ENCODE measurements around the gene LBX1.

The LBX1 gene

GRCh38 chr10:101189461-101190401, 39.5 kb downstream of the LBX1 start:
- no peak for TF ChIP-seq CTCF (IDR thresholded peaks at IDR 0.05)
- H3K27ac ChIP-seq: no peak overlapping the region
- H3K4me3 ChIP-seq: no peak overlapping the region
- no peak for DNase-seq (ENCODE audit: low spot score)

- no peak for DNase-seq (ENCODE audit: low spot score)
- no peak for TF ChIP-seq CTCF (IDR thresholded peaks at IDR 0.05)
Observed at GRCh38 chr10:101188942-101189341, 40.3 kb downstream of the LBX1 start.

DNA sequence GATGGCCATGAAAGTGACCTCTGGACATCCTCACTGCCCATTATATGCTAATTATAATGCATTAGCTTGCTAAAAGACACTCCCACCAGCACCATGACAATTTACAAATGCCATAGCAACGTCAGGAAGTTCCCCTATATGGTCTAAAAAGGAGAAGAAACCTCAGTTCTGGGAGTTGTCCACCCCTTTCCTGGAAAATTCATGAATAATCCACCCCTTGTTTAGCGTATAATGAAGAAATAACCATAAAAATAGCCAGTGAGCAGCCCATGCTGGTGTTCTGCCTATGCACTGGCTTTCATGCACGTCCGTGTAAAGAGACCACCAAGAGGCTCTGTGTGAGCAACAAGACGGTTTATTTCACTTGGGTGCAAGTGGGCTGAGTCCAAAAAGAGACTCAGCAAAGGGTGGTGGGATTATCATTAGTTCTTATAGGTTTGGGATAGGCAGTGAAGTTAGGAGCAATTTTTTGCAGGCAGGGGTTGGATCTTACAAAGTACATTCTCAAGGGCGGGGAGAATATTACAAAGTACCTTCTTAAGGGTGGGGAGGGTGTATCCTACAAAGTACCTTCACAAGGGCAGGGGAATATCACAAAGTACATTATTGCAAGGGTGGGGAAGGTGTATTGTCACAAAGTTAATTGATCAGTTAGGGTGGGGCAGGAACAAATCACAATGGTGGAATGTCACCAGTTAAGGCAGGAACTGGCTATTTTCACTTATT, 45.6 kb downstream of the LBX1 start:
- TF ChIP-seq CTCF (IDR thresholded peaks at IDR 0.05): no peak
- DNase-seq (ENCODE audit: low spot score): no peak
- Histone ChIP-seq H3K27ac (no peak overlapping the region), H3K4me3 (no peak overlapping the region)

More at GRCh38 chr10:101188942-101189341, 40.3 kb downstream of the LBX1 start:
- no peak overlapping the region for H3K4me3 ChIP-seq
- H3K27ac ChIP-seq: no peak overlapping the region

DNA sequence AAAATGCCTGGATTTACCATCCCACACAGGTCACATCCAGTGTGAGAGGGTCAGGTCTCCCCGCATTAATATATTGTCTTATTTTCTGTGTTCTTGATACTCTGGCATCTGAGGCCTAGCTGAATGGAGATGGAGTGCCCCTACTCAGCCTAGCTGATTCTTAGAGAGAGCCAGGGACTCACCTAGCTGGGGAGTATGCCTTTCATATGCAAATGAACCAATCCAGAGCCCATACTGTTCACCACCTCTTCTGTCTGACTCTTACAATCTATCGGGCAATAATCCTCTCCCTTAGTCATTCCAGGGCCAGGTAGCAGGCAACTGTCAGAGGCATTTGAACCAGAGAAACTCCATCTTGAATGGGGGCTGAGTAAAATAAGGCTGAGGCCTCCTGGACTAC, 46.3 kb downstream of the LBX1 start:
- H3K4me3 ChIP-seq: no peak overlapping the region
- no peak overlapping the region for H3K27ac ChIP-seq
- no peak for DNase-seq (ENCODE audit: low spot score)
- no peak for TF ChIP-seq CTCF (IDR thresholded peaks at IDR 0.05)

Measured in coronary artery (tissue), 2 donors.